GM21423 (cell line): ENCODE measurements around the gene DCTPP1.

Experiments
- ATAC-seq: cut with Tn5 transposase; IDR thresholded peaks from one replicate; pipeline ENCODE4 v1.9.1; 2021; ENCODE audit warnings: mild to moderate bottlenecking, moderate library complexity; ENCODE audit not compliant: unreplicated experiment

Gene DCTPP1

GRCh38 chr16:30447512-30448226 lies 17.8 kb upstream of the DCTPP1 start:
- no peak for ATAC-seq

- no peak for ATAC-seq
Observed at GRCh38 chr16:30446203-30446595, 16.4 kb upstream of the DCTPP1 start.

GRCh38 chr16:30445408-30446202 lies 15.8 kb upstream of the DCTPP1 start, which contains the start of gene SEPHS2:
Gene SEPHS2, minus strand, starts transcription at chr16:30445874. Its CDS starts 147 bp downstream, at chr16:30445727.
- peak; percentile 81 for ATAC-seq

GRCh38 chr16:30445149-30445407 lies 15.2 kb upstream of the DCTPP1 start:
- ATAC-seq: no peak

- ATAC-seq: no peak
Observed at GRCh38 chr16:30444231-30445148, 14.7 kb upstream of the DCTPP1 start.

GRCh38 chr16:30443631-30444030 lies 13.8 kb upstream of the DCTPP1 start:
- ATAC-seq: no peak

- ATAC-seq: no peak
Observed at GRCh38 chr16:30439720-30440348, 10.0 kb upstream of the DCTPP1 start.

GRCh38 chr16:30438835-30439234 lies 9.0 kb upstream of the DCTPP1 start:
- no peak for ATAC-seq

- ATAC-seq: no peak
Observed at GRCh38 chr16:30437511-30438046, 7.7 kb upstream of the DCTPP1 start.

GRCh38 chr16:30434852-30435251 lies 5.0 kb upstream of the DCTPP1 start:
- no peak for ATAC-seq

- ATAC-seq: no peak
Observed at GRCh38 chr16:30430428-30430970, 669 bp upstream of the DCTPP1 start.

GRCh38 chr16:30429418-30429677 lies 482 bp downstream of the DCTPP1 start:
- ATAC-seq: no peak

- ATAC-seq: no peak
Observed at GRCh38 chr16:30428055-30428454, 1.8 kb downstream of the DCTPP1 start.

- no peak for ATAC-seq
Observed at GRCh38 chr16:30421010-30421409, 8.8 kb downstream of the DCTPP1 start.

- ATAC-seq: no peak
Observed at GRCh38 chr16:30418350-30419181, 11.3 kb downstream of the DCTPP1 start.

GRCh38 chr16:30417529-30418349 lies 12.1 kb downstream of the DCTPP1 start:
- ATAC-seq: peak; percentile 70

- ATAC-seq: no peak
Observed at GRCh38 chr16:30416624-30417528, 13.0 kb downstream of the DCTPP1 start.

- no peak for ATAC-seq
Observed at GRCh38 chr16:30416047-30416603, 13.7 kb downstream of the DCTPP1 start.
